ENCODE results near the gene ADAM30.

ADAM30 gene

DNA sequence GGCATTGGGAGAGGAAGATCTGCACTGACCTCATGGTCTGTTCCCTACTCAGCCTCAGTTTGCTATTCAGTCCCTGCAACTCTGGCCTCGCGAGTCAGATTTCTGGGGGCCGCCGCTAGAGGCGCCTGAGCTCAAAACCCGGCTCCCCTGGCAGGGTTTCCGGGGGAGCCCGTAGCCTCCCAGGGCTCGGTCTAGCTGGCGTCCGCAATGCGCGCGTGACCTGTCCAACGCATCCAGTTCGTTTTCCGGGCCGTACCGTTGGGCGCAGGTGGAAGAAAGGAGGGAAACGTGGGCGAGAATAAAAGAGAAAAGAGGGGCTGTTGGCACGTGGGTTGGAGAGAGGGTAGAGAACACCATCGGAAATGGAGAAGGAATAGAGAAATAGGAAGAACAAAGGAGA is at the start of gene ADAM30:
Gene ADAM30, minus strand, starts transcription at position 213 of the 400 bp plus-strand sequence. Its CDS starts 179 bp downstream, at position 34.
- DNase-seq, result no peak

DNA sequence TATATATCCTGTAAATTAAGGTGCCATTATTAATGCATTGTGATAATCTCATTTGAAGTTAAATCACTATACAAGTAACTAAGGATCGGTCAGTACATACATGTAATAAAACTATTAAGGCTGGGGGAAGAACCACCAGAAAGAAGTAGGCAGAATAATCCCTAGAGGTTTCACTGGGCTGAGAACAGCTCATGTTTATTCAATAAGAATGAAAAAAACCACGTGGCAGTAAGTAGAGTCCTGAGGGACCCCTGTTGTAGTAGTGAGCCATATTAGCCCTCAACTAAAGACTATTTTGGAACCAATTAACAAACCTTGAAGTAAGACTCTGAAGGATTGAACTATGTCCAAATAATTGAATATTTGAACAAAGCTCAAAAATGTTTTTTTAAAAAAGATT is 46.9 kb upstream of the ADAM30 start:
- DNase-seq, result no peak

DNA sequence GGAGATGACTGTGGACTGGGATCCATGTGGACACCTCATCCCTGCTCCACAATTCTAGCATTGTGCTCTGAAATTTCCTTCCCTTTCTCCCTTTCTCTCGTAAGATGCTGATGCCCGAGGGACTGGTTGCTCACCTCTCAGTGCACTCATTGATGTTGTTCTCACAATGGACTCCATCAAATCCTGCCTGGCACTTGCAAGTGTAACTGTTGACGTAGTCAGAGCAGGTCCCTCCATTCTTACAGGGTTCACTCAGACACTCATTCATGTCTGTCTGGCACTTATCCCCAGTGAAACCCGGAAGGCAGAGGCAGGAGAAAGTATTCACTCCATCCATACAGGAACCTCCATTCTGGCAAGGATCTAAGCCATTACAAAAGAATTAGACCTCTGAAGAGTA is 45.1 kb upstream of the ADAM30 start:
- no peak for DNase-seq

DNA sequence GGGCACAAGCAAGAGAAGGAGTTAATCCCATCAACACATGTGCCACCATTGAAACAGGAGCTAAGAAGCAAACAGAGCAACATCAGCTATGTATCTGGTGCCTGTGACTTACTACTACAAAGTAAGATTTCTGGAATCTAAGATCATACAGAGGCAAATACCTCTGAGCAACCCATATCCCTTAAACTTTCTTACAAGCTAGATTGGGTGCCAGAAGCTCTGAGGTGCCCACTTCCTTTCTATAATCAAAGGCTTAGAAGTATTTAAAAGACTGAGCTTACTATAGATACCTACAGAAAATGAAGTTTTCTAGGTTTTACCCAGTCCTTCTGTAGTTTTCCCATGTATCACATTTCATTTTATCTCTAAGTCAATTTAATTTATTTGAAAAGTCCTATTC is 44.4 kb upstream of the ADAM30 start:
- no peak for DNase-seq

DNA sequence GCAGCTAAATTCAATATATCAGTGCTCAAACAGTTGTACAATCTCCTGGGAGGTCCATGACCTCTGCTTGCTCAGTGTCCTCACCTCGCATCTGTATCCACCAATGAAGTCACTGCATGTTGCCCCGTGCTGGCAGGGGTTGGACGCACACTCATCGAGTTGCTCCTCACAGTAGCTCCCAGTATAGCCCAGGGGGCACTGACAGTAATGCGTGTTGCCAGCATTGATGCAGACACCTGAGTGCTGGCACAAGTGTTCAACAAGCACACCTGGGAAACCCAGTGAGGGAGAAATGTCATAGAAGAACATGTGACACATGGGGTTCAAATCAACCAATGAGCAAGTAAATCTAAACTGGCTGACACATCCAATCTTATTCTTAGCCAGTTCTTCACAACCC is 40.9 kb upstream of the ADAM30 start:
- no peak for DNase-seq

DNA sequence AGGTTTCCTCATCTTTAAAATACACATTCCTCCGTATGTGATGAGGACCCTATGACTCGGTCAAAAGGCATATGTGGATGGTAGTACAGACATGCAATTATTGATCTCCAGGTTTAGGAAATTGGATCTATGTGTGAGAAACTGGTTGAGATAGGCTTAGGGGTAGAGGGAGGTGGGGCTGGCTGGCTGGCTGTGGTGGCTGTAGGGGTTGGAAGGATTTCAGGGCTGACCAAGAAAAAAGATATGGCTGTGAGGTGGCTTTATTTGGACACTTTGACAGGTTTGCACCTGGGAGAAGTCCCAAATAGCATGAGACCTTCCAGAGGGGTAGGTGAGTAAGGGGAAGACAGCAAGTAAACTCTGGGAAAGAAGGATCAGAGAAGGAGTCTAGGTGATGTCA is 39.6 kb upstream of the ADAM30 start:
- DNase-seq, result no peak

DNA sequence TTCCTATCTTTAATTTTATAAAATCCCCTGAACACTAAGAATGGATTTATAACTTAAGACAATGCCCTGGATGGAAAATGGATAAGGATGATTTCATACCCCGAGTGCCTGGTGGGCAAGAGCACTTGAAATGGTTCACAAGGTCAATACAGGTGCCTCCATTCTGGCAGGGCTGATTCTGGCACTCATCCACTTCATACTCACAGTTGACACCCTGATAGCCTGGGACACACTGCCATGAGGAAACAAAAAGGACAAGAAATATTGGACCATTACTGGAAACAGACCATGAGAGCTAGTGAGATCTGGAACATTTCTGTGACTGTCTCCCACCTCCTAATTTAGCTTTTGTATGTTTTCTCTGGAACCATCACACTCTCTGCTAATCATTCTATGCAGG is 39.1 kb upstream of the ADAM30 start:
- DNase-seq, result peak in 1 of 2 experiments; percentile 3

DNA sequence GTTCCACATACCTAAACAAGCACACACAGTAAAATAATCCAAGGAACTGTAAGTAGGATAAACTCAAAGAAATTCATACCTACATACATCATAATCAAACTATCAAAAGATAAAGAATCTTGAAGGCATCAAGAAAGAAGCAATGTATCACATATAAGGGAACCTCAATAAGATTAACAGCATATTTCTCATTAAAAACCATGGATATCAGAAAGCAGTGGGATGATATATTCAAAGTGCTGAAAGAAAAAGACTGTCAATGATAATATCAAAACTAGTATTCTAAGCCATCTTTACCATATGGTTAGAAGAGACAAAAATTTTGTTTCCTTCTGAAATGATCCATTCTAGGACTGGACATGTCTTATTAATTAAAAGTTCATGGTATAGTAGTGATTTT is 37.1 kb upstream of the ADAM30 start:
- no peak for DNase-seq

DNA sequence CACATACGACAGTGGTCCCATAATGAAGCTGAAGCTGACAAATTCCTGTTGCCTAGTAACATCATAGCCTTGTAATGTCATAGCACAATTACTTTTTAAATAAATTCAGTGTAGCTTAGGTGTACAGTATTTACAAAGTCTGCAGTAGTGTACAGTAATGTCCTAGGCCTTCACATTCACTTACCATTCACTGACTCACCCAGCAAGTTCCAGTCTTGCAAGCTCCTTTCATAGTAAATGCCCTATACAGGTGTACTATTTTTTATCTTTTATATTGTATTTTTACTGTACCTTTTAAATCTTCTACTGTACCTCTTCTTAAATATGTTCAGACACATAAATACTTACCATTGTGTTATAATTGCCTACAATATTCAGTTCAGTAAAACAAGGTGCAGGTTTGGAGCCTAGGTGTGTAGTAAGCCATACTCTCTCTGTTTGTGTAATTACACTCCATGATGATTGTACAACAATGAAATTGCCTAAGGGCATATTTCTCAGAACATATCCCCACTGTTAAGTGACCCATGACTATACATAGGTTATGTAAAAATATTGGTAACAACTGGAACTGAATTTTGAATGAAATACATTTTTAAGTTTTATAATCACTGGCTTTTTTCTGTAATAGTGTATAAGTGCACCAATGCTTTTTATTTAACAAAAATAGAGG is 33.5 kb upstream of the ADAM30 start:
- no peak for DNase-seq

DNA sequence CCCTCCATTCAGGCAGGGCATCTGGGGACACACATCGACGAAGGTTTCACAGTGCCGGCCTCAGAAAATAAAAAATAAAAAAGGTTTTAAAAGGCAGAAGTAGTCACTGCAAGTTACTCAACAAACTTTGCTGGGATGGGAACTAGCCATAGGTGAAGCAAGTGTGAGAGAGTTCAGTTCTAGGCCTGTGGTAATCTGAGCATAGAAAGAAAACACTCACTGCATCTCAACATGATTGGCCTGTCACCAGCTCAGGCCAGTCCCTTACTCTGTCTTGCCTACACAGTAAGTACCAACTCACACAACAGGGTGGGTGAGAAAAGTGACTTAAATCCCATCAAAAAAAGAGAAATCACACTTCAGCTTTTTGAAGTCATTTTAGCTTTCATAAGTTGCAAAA is 30.2 kb upstream of the ADAM30 start:
- no peak for DNase-seq

DNA sequence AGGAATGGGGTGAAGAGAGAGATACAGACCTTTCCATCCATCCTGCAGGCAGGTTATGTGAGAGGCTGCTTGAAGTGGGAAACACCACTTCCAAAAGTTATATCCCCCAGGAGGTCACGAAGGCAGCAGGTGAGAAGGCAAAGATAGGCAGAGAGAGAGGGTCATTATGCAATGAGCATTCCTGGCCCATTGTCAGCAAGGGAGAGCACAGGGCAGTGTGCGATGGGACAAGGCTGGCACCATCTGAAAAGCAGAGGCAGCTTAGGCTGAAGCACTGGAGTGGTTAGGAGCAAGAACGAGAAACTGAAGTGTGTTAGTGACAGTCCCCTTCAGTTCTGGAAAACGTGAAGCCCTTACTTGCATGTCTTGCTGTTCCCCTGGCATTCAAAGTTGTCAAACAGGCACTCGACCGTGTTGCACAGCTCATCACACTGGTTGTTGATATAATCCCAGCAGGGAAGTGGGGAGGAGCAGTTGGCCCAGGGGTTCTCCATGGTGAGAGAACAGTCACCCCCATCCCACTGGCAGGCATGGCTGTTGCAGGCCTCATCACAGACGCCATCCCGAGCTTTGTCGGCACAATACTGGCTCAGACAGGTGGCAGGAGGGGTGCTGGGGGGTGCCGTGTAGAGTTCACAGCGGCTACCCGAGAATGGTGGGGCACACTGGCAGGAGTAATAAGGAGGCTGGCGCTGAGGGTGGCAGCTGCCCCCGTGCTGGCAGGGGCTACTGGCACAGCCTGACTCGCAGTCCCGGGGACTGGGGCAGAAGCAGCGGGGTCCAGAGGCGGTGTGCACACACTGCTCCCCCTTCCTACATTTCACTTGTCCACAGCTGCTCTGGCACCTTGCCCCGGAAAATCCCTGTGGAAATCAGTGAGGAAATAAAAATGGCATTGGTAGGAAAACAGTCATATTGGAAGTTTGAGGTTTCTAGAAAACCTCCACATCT is 28.9 kb upstream of the ADAM30 start:
- DNase-seq, result no peak

DNA sequence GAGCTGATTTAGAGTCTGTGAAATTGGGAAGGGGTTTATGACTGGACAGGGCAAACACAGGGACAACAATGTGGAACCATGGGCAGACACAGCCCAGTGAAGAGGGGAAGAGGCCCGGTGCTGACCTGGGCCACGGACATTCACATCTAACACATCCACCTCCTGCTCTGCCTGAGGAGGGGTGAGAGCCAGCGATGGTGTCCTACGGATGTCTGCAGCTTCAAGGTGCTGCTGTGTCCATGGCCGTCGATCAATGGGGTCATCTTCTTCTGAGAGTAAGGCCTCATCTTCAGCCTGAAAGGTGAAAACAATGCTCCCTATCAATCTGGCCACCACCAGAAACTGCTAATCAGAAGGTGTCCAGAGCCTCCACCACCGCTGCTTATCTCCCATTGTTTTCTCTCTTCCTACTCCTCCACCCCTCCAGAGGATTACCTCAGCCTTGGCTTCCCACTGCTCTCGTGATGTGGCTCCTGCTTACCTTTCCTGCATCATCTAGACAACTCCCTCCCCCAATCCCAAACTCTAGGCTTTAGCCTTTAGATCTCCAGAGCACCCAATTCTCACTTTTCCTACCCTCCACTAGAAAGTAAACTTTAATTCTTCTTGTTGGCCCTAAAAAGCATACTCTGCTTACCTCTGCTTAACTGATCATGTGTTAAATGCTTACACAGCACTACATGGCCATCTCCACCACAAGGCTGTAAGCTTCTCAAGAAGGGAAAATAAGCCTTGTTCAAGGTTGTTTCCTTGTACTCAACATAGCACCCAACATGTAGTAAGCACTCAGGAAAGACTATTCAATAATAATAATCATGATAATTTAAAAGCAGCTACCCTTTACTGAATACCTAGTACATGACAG is 24.0 kb upstream of the ADAM30 start:
- DNase-seq, result no peak

DNA sequence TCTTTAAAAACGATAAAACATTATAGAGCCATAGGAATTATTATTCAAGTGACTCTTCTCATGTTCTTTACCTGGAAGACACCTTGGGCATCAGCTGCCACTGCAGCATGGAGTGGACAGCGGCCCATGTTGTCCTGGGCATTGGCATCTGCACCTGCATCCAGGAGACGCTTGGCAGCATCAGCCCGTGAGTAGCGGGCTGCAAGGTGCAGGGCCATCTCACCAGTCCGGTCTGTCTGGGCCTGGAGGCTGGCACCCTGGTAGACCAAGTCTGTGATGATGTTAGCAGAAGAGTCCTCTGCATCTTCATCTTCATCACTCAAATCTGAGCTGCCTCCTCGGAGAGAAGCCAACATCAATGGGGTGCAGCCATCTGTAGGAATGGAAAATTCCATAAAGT is 22.9 kb upstream of the ADAM30 start:
- no peak for DNase-seq

DNA sequence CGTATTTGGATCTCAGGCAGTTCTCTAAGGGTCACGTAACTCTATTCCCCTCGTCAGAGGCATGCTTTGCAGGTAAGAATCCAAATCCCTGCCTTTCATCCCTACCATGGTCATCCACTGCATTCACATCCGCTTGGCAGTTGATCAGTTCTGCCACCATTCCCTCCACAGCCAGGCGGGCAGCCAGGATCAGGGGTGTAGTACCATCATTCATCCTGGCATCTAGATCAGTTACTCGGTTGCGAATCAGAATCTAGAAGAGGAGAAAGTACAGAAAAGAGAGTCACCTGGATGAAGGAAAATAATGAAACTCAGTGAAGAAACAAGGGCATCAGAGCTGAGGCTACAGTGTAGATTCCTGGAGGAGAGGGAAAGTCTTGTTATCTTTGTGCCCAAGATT is 22.0 kb upstream of the ADAM30 start:
- no peak for DNase-seq

DNA sequence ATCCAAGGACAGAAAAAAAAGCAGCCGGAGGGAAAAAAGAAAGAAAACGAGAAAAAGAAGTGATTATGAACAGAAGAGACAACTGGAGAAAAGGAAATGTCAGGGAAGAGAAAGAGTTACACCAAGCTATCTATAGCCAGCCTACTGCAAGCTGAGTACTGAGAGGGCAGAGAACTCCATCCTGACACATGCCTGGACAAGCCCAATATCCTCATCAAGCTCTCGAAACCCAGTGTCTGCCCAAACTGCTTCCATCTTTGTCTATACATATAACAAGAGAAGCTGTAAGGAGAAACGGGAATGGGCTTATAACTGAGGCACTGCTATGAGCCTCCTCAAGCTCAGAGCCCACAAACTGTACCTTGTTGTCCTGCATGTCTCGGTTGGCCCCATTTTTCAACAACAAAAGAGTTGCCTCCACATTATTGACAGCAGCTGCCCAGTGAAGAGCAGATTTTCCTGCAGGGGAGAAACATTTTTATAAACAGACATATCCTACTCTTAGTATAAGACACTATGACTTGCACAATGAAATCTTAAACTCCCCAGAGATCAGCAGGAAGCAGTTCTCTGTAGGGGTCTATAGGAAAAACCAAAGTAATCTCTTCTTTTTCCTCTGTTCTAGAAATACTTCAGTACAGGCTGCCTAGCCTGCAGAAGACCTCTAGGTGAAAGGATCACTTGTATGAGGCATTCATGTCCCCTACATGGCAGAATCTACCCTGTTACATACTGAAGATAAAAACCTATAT is 21.2 kb upstream of the ADAM30 start:
- DNase-seq, result no peak

DNA sequence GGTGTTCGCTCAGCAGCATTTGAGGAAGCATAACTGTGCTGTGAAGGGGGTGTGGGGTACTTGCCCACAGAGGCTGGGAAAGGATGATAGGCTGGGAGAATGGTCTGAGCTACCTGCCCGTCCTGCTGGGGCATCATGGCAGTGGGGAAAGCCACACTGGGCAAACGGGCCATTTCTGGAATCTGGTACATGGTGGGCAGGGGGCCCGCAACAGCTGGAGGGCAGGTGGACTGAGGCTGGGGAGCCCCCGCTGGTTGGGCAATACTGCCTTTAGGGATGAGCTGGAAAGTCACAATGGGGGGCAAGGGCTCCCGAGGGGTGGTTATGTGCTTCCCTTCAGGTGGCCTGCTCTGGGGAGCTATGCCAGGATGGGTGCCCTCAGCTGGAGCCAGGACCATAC is 19.2 kb upstream of the ADAM30 start:
- DNase-seq, result no peak

DNA sequence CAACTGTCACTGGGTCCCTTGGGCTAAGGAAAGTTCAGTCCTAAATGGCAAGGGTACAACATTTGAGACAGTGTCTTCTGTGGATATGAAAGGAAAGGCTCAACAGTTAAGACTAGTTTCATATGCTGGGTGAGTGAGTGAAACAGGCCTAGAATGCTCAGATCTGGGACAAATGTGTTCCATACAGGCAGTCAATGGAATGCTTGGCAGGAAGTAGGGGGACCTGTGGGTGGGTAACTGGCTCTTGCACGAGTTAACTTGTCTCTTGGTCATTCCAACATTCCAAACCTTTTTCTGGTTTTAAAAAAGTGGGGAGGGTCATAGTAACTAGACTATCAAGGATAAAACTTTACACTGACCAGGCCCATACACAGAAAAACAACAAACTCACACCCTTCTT is 17.8 kb upstream of the ADAM30 start:
- DNase-seq, result no peak

DNA sequence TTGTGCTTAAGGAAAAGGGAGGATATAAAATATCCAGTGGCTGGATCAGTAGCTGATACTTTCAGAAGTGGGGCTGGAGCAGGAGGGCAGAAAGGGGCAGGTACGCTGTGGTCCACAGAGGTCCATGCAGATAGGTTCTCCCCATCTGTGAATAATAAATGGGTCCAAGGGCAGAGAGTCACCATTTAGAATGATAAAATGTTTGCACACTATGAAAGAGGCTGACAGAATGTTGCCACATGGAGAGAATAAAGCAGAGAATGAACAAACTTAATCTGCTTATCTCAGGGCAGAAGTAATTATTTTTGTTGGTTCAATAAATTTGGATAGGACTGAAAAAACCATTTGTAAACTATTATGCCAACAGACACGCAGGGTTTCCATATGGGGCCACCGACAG is 16.6 kb upstream of the ADAM30 start:
- no peak for DNase-seq

DNA sequence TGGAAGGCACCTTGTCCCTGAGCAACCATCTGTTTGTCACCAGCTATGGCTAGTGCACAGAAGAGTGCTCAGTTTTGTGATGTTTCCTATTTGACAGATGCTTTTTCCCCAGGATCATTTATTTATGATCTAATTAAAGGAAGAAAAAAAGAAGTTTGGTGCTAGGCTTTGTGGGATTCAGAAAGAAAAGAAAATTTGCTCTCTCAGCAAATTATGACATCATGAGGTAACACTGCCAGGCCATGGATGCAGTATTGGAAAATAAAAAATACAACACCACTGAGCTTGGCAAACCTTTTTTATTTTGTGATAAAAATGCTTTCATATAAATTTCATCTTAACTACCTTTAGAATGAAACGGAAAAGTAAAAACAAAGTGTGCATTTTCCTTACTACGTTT is 15.5 kb upstream of the ADAM30 start:
- no peak for DNase-seq

DNA sequence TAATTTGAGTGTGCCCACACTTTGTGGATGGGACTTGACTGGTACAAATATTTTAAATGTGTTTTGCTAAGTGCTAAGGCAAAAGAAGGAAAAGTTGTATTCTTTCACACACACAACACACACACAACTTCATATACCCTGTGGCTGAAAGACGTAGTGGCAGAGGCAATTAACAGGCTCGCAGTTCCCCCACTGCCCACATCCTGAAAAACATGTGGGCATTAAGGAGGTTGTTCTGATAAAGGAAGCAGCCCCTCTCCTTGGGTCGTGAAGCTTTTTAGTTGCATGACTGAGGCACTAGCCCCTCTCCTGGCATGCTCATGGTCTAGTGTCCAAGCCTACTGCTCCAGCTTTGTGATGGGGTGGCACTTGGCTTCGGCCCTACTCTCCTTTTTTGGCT is 14.3 kb upstream of the ADAM30 start:
- no peak for DNase-seq

DNA sequence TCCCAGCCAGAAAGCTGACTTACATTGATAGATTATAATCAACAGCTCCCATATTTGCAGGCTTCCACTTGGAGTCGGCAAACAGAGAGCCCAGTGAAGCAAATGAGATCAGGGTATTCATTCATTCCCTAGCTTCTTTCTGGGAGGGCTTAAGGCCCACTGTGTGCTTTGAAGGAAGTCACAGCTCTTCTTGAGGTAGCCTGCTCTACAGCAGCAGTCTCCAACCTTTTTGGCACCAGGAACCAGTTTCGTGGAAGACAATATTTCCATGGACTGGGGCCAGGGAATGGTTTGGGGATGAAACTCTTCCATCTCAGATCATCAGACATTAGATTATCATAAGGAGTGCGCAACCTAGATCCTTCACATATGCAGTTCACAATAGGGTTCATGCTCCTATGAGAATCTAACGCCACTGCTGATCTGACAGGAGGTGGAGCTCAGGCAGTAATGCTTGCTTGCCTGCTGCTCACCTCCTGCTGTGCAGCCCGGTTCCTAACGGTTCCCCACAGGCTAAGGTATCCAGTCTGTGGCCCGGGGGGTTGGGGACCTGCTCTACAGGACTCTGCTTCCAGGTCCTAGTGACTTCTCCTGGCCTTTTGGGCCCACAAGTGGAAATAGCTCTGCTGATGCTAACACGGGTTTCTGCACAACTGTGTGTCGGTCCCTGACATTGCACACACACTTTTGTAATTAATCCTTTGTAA is 13.7 kb upstream of the ADAM30 start:
- no peak for DNase-seq

DNA sequence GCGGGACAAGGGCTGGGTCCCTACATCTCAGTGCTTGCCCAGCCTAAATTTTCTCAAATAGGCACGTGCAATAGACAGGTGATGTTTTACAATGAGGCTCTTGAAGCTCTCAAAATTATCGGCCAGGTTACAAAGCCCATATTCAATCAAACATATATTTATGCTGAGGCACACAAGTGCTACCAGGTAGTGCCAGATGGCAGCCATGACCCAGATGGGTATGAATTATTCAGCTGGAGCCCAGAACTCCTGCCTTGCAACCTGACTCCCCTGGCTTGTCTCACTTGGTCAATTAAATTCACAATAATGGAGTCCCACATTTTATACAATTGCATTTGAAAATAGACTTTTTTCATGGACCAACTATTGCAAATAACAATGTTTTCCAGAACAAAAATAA is 12.3 kb upstream of the ADAM30 start:
- DNase-seq, result no peak
